ENCODE results near the gene MXI1.

MXI1 gene

DNA sequence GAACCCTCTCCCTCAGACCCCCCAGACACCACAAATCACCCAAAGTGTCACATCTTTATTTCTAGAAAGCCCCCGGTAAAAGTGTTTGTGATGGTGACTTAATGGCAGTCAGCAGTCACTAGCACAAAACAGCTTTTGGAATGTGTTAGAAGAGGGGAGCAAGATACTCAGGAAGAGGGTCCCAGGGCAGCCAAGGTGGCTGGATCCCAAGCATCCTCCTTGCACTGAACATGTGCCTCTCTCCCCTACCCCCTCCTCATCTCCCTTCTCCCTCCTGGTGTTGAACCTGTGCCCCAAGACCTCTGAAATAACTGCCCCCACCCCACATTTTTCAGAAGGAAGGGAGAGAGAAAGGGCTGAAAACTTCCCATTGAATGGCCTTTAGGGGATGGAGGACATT is 37.8 kb upstream of the MXI1 start:
- Histone ChIP-seq H3K4me3 (ENCODE audit: low read length) (no peak overlapping the region), H3K9ac (ENCODE audit: low read depth, low read length) (no peak overlapping the region), H3K4me1 (ENCODE audit: insufficient read depth, low read length) (peaks cover 41% of the 10 kb centered on the region), H3K36me3 (ENCODE audit: insufficient read depth, low read length) (no peaks in the 10 kb centered on the region), H3K27me3 (ENCODE audit: insufficient read depth, low read length) (peaks cover 100% of the 10 kb centered on the region), H3K9me3 (ENCODE audit: insufficient read depth, low read depth, low read length) (no peaks in the 10 kb centered on the region), H3K27ac (ENCODE audit: low read depth, low read length) (no peak overlapping the region)
- 0% methylated on average over 1 of the region's 1 CpG for WGBS

DNA sequence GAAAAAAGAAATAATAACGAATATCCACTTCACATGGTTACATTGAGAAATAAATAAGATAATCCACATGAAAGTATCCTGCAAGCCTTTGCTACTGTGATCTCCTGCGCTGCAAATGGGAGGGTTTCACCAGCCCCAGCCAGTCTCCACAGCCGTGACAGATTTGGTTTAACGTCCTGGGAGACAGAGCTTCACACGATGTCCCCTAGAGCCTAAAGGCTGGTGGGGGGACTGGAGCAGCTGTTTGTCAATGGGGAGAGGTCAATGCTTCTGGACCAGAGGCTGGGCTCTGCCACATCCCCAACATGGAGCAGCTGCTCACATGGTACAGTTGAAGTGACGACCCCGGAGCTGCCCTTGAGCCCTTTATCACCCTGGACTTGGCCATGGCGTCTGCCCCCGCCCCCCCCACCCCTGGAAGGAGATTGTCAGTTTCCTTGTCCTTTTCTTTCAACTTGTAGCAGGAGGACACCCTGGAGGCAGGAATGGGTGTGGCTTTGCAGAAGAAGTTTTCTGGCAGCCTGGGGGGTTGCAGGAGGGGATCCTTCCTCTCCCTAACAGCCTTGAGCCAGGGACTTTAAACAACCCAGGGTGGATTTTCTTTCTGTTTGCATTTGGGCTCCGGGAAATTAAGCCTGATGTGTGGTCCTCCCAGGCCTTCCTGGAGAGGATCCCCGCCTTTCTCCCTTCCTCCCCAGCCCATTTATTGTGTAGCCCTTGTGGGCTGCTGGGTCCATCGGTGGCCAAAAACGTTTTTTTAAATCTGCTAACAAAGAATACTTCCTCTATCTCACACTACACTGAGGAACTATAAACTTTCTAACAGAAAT is 37.0 kb upstream of the MXI1 start:
- H3K9ac ChIP-seq (ENCODE audit: low read depth, low read length): no peak overlapping the region
- H3K4me3 ChIP-seq (ENCODE audit: low read length): no peak overlapping the region
- 3% methylated on average over 13 of the region's 13 CpGs for WGBS
- no peaks in the 10 kb centered on the region for H3K36me3 ChIP-seq (ENCODE audit: insufficient read depth, low read length)
- H3K27me3 ChIP-seq (ENCODE audit: insufficient read depth, low read length): peaks cover 100% of the 10 kb centered on the region
- H3K27ac ChIP-seq (ENCODE audit: low read depth, low read length): no peak overlapping the region
- peaks cover 48% of the 10 kb centered on the region for H3K4me1 ChIP-seq (ENCODE audit: insufficient read depth, low read length)
- no peaks in the 10 kb centered on the region for H3K9me3 ChIP-seq (ENCODE audit: insufficient read depth, low read depth, low read length)

DNA sequence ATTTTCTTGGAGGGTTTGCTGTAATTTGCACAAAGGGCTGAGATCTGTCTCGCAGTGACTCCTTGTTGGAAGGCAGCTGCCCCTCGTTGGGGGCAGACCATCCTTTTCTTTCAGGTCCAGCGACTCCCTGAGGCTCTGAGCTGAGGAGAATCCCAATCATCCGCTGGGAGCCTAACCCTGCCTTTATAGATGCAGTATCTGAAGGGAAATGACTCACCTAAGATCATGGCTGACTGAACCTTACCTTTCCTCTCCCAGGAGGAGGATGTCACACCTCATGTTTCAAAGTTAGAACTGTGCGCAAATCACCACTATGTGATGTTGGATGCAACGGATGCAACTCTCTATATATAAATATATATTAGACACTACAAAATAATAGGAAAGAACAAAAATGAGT is 36.4 kb upstream of the MXI1 start:
- Histone ChIP-seq H3K9ac (ENCODE audit: low read depth, low read length) (no peak overlapping the region), H3K27ac (ENCODE audit: low read depth, low read length) (no peak overlapping the region), H3K4me1 (ENCODE audit: insufficient read depth, low read length) (peaks cover 55% of the 10 kb centered on the region), H3K36me3 (ENCODE audit: insufficient read depth, low read length) (no peaks in the 10 kb centered on the region), H3K9me3 (ENCODE audit: insufficient read depth, low read depth, low read length) (no peaks in the 10 kb centered on the region), H3K27me3 (ENCODE audit: insufficient read depth, low read length) (peaks cover 100% of the 10 kb centered on the region), H3K4me3 (ENCODE audit: low read length) (no peak overlapping the region)
- WGBS: 1% methylated on average over 4 of the region's 6 CpGs

DNA sequence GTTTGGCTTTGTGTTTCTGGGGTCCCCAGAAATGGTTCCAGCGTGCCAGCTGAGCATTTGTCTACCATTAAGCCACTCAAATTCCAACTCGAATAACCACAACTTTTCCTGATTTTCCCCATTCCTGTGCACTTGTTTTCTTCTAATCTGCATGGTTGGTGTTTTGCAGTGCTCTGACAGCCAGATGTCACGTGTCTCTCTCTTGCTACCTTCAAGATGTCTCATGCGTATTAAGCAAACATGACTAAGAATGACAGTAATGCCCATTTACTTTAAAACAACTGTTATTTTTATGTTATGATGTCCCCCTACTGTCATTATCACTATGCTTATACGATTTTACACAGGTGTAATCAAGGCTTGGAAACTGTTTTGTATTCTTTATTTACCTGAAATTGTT is 35.2 kb upstream of the MXI1 start:
- H3K9ac ChIP-seq (ENCODE audit: low read depth, low read length): no peak overlapping the region
- no peak overlapping the region for H3K4me3 ChIP-seq (ENCODE audit: low read length)
- peaks cover 97% of the 10 kb centered on the region for H3K27me3 ChIP-seq (ENCODE audit: insufficient read depth, low read length)
- 73% methylated on average over 4 of the region's 5 CpGs for WGBS
- H3K4me1 ChIP-seq (ENCODE audit: insufficient read depth, low read length): peaks cover 62% of the 10 kb centered on the region
- H3K36me3 ChIP-seq (ENCODE audit: insufficient read depth, low read length): no peaks in the 10 kb centered on the region
- H3K27ac ChIP-seq (ENCODE audit: low read depth, low read length): no peak overlapping the region
- no peaks in the 10 kb centered on the region for H3K9me3 ChIP-seq (ENCODE audit: insufficient read depth, low read depth, low read length)

DNA sequence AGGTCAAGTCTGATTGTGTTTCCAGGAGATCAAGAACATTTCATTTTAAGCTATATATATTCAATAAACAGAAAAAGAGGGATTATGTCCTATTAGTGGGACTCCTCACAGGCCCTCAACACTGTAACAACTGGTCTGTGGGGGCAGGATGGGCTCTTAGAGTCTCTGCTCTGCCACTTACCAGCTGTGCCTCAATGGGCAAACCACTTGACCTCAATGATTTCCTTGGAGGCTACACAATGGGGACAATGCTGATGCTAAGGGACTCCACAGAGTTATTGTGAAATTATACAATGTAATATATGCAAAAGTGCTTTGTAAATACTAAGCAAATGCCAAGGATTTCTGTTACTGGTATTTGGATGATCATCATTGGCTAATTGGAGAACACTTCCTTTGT is 33.2 kb upstream of the MXI1 start:
- Histone ChIP-seq H3K9ac (ENCODE audit: low read depth, low read length) (no peak overlapping the region), H3K36me3 (ENCODE audit: insufficient read depth, low read length) (no peaks in the 10 kb centered on the region), H3K27ac (ENCODE audit: low read depth, low read length) (no peak overlapping the region), H3K4me3 (ENCODE audit: low read length) (no peak overlapping the region), H3K27me3 (ENCODE audit: insufficient read depth, low read length) (peaks cover 91% of the 10 kb centered on the region), H3K4me1 (ENCODE audit: insufficient read depth, low read length) (peaks cover 51% of the 10 kb centered on the region), H3K9me3 (ENCODE audit: insufficient read depth, low read depth, low read length) (no peaks in the 10 kb centered on the region)

- Histone ChIP-seq H3K27ac (ENCODE audit: low read depth, low read length) (no peak overlapping the region), H3K36me3 (ENCODE audit: insufficient read depth, low read length) (no peaks in the 10 kb centered on the region), H3K4me1 (ENCODE audit: insufficient read depth, low read length) (peaks cover 45% of the 10 kb centered on the region), H3K27me3 (ENCODE audit: insufficient read depth, low read length) (peaks cover 91% of the 10 kb centered on the region), H3K4me3 (ENCODE audit: low read length) (no peak overlapping the region), H3K9me3 (ENCODE audit: insufficient read depth, low read depth, low read length) (no peaks in the 10 kb centered on the region), H3K9ac (ENCODE audit: low read depth, low read length) (no peak overlapping the region)
- WGBS: 92% methylated on average over 5 of the region's 5 CpGs
Observed at GRCh38 chr10:110174816-110175215, 32.6 kb upstream of the MXI1 start.

- H3K9ac ChIP-seq (ENCODE audit: low read depth, low read length): no peak overlapping the region
- H3K27me3 ChIP-seq (ENCODE audit: insufficient read depth, low read length): peaks cover 86% of the 10 kb centered on the region
- 86% methylated on average over 2 of the region's 2 CpGs for WGBS
- H3K9me3 ChIP-seq (ENCODE audit: insufficient read depth, low read depth, low read length): no peaks in the 10 kb centered on the region
- H3K4me3 ChIP-seq (ENCODE audit: low read length): no peak overlapping the region
- H3K36me3 ChIP-seq (ENCODE audit: insufficient read depth, low read length): no peaks in the 10 kb centered on the region
- H3K4me1 ChIP-seq (ENCODE audit: insufficient read depth, low read length): peaks cover 40% of the 10 kb centered on the region
- H3K27ac ChIP-seq (ENCODE audit: low read depth, low read length): no peak overlapping the region
Observed at GRCh38 chr10:110175406-110175805, 32.0 kb upstream of the MXI1 start.

- peaks cover 30% of the 10 kb centered on the region for H3K4me1 ChIP-seq (ENCODE audit: insufficient read depth, low read length)
- no peak overlapping the region for H3K9ac ChIP-seq (ENCODE audit: low read depth, low read length)
- WGBS: 52% methylated on average over 15 of the region's 19 CpGs
- H3K36me3 ChIP-seq (ENCODE audit: insufficient read depth, low read length): no peaks in the 10 kb centered on the region
- H3K9me3 ChIP-seq (ENCODE audit: insufficient read depth, low read depth, low read length): no peaks in the 10 kb centered on the region
- no peak overlapping the region for H3K27ac ChIP-seq (ENCODE audit: low read depth, low read length)
- no peak overlapping the region for H3K4me3 ChIP-seq (ENCODE audit: low read length)
- peaks cover 76% of the 10 kb centered on the region for H3K27me3 ChIP-seq (ENCODE audit: insufficient read depth, low read length)
Observed at GRCh38 chr10:110176141-110177030, 31.0 kb upstream of the MXI1 start.

DNA sequence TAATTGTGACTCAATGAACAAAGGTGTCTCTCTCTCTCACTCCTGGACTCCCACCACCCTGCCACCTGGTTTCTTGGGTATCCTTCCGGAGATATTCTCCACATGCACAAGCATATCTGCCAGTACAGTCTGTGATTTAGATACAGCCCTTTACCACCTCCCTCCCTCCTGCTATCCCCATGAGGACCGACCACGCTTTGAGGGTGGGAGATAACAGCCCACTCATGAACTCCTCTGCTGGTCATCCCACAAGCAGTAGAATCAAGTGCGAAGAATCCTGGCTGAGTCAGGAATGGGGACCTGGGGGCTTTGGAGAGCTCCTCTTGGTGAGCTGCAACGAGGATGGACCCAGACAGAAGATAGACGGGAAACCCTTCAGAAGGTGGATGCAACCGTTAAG is 28.2 kb upstream of the MXI1 start:
- Histone ChIP-seq H3K27me3 (ENCODE audit: insufficient read depth, low read length) (peaks cover 55% of the 10 kb centered on the region), H3K27ac (ENCODE audit: low read depth, low read length) (no peak overlapping the region), H3K9ac (ENCODE audit: low read depth, low read length) (no peak overlapping the region), H3K9me3 (ENCODE audit: insufficient read depth, low read depth, low read length) (no peaks in the 10 kb centered on the region), H3K4me3 (ENCODE audit: low read length) (no peak overlapping the region), H3K4me1 (ENCODE audit: insufficient read depth, low read length) (peaks cover 24% of the 10 kb centered on the region), H3K36me3 (ENCODE audit: insufficient read depth, low read length) (no peaks in the 10 kb centered on the region)
- 85% methylated on average over 7 of the region's 7 CpGs for WGBS

GRCh38 chr10:110181451-110181850 is 26.0 kb upstream of the MXI1 start:
- no peaks in the 10 kb centered on the region for H3K36me3 ChIP-seq (ENCODE audit: insufficient read depth, low read length)
- no peak overlapping the region for H3K27ac ChIP-seq (ENCODE audit: low read depth, low read length)
- H3K27me3 ChIP-seq (ENCODE audit: insufficient read depth, low read length): peaks cover 33% of the 10 kb centered on the region
- H3K9me3 ChIP-seq (ENCODE audit: insufficient read depth, low read depth, low read length): no peaks in the 10 kb centered on the region
- 90% methylated on average over 10 of the region's 10 CpGs for WGBS
- no peak overlapping the region for H3K9ac ChIP-seq (ENCODE audit: low read depth, low read length)
- peaks cover 3% of the 10 kb centered on the region for H3K4me1 ChIP-seq (ENCODE audit: insufficient read depth, low read length)
- H3K4me3 ChIP-seq (ENCODE audit: low read length): no peak overlapping the region

- Histone ChIP-seq H3K9ac (ENCODE audit: low read depth, low read length) (no peak overlapping the region), H3K4me3 (ENCODE audit: low read length) (no peak overlapping the region), H3K4me1 (ENCODE audit: insufficient read depth, low read length) (no peaks in the 10 kb centered on the region), H3K27me3 (ENCODE audit: insufficient read depth, low read length) (peaks cover 33% of the 10 kb centered on the region), H3K27ac (ENCODE audit: low read depth, low read length) (no peak overlapping the region), H3K9me3 (ENCODE audit: insufficient read depth, low read depth, low read length) (no peaks in the 10 kb centered on the region), H3K36me3 (ENCODE audit: insufficient read depth, low read length) (no peaks in the 10 kb centered on the region)
- 93% methylated on average over 5 of the region's 5 CpGs for WGBS
Observed at GRCh38 chr10:110181911-110182310, 25.5 kb upstream of the MXI1 start.

Measured in HUES64 (cell line).